Activated T-helper 17 cell treated with anti-CD3 and anti-CD28 coated beads, Interleukin-2, amount 50 U/mL, for 72 hours (primary cell): Measurements from ENCODE around the gene IL15. TPM values are rescaled to one million over a fixed set of nuclear protein-coding genes. Genes with fewer than 3 reads are reported as not detected.
A peak's percentile ranks its signal among the peaks of the same experiment; 100 is the strongest.
"Not testable (repeated sequence)": the region's sequence is repeated elsewhere in the genome, so short reads cannot be mapped to it uniquely, and the experiment has no call there.

Experiments
- ATAC-seq: fragments of 150-1000 bp; cut with Tn5 transposase; replicated peaks from 2 replicates; pipeline ENCODE4 v1.10.0; 2021; ENCODE audit warnings: mild to moderate bottlenecking, moderate library complexity
- H3K27ac Mint-ChIP-seq: one replicate; pipeline ENCODE4 v1.8.0; 2022; ENCODE audit warnings: mixed read lengths
- H3K27me3 Mint-ChIP-seq: one replicate; pipeline ENCODE4 v1.8.0; 2022; ENCODE audit warnings: mixed read lengths
- H3K36me3 Mint-ChIP-seq: one replicate; pipeline ENCODE4 v1.8.0; 2022; ENCODE audit warnings: low read depth, mild to moderate bottlenecking, mixed read lengths
- H3K4me1 Mint-ChIP-seq: one replicate; pipeline ENCODE4 v1.8.0; 2022; ENCODE audit warnings: mixed read lengths
- H3K4me3 Mint-ChIP-seq: one replicate; pipeline ENCODE4 v1.8.0; 2022; ENCODE audit warnings: mild to moderate bottlenecking, mixed read lengths
- H3K9me3 Mint-ChIP-seq: one replicate; pipeline ENCODE4 v1.8.0; 2022; ENCODE audit warnings: mixed read lengths
- total RNA-seq, 2 donors: library from RNA; stranded (reverse); gene quantifications; one replicate each; pipeline ENCODE4 v1.2.3, GENCODE V29; 2022

The IL15 gene
- total RNA-seq = 1 to 10 TPM; 2.7 to 3.4 TPM

GRCh38 chr4:141636082-141636770 lies at the start of gene IL15:
IL15 (plus strand) TSS chr4:141636583; CDS start chr4:141719465, 82,882 bp downstream.
- Mint-ChIP-seq H3K4me3 (peak within 1 kb of the TSS; percentile 93), H3K9me3 (no peaks in the 10 kb centered on the region), H3K27ac (peak within 1 kb of the TSS; percentile 81), H3K4me1 (peaks cover 11% of the 10 kb centered on the region), H3K36me3 (no peaks in the 10 kb centered on the region), H3K27me3 (no peaks in the 10 kb centered on the region)
- peak; percentile 93 for ATAC-seq

GRCh38 chr4:141587897-141588296 lies 48.5 kb upstream of the IL15 start:
- H3K4me3 Mint-ChIP-seq = no peak overlapping the region
- no peaks in the 10 kb centered on the region for H3K4me1 Mint-ChIP-seq
- no peaks in the 10 kb centered on the region for H3K36me3 Mint-ChIP-seq
- ATAC-seq = no peak
- no peak overlapping the region for H3K27ac Mint-ChIP-seq
- no peaks in the 10 kb centered on the region for H3K27me3 Mint-ChIP-seq
- H3K9me3 Mint-ChIP-seq = peaks cover 11% of the 10 kb centered on the region

GRCh38 chr4:141595531-141595930 lies 40.9 kb upstream of the IL15 start:
- no peak for ATAC-seq
- Mint-ChIP-seq H3K4me3 (no peak overlapping the region), H3K4me1 (no peaks in the 10 kb centered on the region), H3K27ac (no peak overlapping the region), H3K36me3 (no peaks in the 10 kb centered on the region), H3K9me3 (peaks cover 3% of the 10 kb centered on the region), H3K27me3 (peaks cover 3% of the 10 kb centered on the region)

GRCh38 chr4:141599853-141600252 lies 36.5 kb upstream of the IL15 start:
- Mint-ChIP-seq H3K9me3 (no peaks in the 10 kb centered on the region), H3K27ac (no peak overlapping the region), H3K27me3 (peaks cover 11% of the 10 kb centered on the region), H3K36me3 (no peaks in the 10 kb centered on the region), H3K4me1 (no peaks in the 10 kb centered on the region), H3K4me3 (no peak overlapping the region)
- no peak for ATAC-seq

- not testable (repeated sequence) for ATAC-seq, H3K27ac Mint-ChIP-seq, H3K9me3 Mint-ChIP-seq, H3K36me3 Mint-ChIP-seq, H3K4me1 Mint-ChIP-seq
- Mint-ChIP-seq H3K4me3 (peak overlapping the region; percentile 28), H3K27me3 (peaks cover 25% of the 10 kb centered on the region)
Measured at GRCh38 chr4:141604683-141605082, 31.7 kb upstream of the IL15 start.

GRCh38 chr4:141605425-141605856 lies 30.9 kb upstream of the IL15 start:
- Mint-ChIP-seq H3K9me3 (no peaks in the 10 kb centered on the region), H3K36me3 (no peaks in the 10 kb centered on the region), H3K4me1 (no peaks in the 10 kb centered on the region), H3K27me3 (peaks cover 25% of the 10 kb centered on the region), H3K4me3 (no peak overlapping the region), H3K27ac (no peak overlapping the region)
- no peak for ATAC-seq

- no peaks in the 10 kb centered on the region for H3K4me1 Mint-ChIP-seq
- H3K9me3 Mint-ChIP-seq = no peaks in the 10 kb centered on the region
- H3K36me3 Mint-ChIP-seq = no peaks in the 10 kb centered on the region
- no peak overlapping the region for H3K4me3 Mint-ChIP-seq
- H3K27me3 Mint-ChIP-seq = peaks cover 22% of the 10 kb centered on the region
- no peak for ATAC-seq
- no peak overlapping the region for H3K27ac Mint-ChIP-seq
Measured at GRCh38 chr4:141609243-141609642, 27.1 kb upstream of the IL15 start.

GRCh38 chr4:141610365-141610764 lies 26.0 kb upstream of the IL15 start:
- Mint-ChIP-seq H3K4me1 (no peaks in the 10 kb centered on the region), H3K27ac (no peak overlapping the region), H3K27me3 (peaks cover 18% of the 10 kb centered on the region), H3K36me3 (no peaks in the 10 kb centered on the region), H3K4me3 (no peak overlapping the region), H3K9me3 (no peaks in the 10 kb centered on the region)
- no peak for ATAC-seq

GRCh38 chr4:141614878-141615586 lies 21.4 kb upstream of the IL15 start:
- Mint-ChIP-seq H3K9me3 (peaks cover 7% of the 10 kb centered on the region), H3K4me1 (no peaks in the 10 kb centered on the region), H3K27ac (no peak overlapping the region), H3K36me3 (no peaks in the 10 kb centered on the region), H3K4me3 (no peak overlapping the region), H3K27me3 (peaks cover 3% of the 10 kb centered on the region)
- no peak for ATAC-seq

GRCh38 chr4:141615587-141615918 lies 20.8 kb upstream of the IL15 start:
- H3K9me3 Mint-ChIP-seq, H3K4me3 Mint-ChIP-seq, H3K27me3 Mint-ChIP-seq, H3K27ac Mint-ChIP-seq, ATAC-seq, H3K4me1 Mint-ChIP-seq, H3K36me3 Mint-ChIP-seq: not testable (repeated sequence)

- no peaks in the 10 kb centered on the region for H3K4me1 Mint-ChIP-seq
- no peak overlapping the region for H3K27ac Mint-ChIP-seq
- H3K4me3 Mint-ChIP-seq = no peak overlapping the region
- no peak for ATAC-seq
- peaks cover 3% of the 10 kb centered on the region for H3K27me3 Mint-ChIP-seq
- no peaks in the 10 kb centered on the region for H3K36me3 Mint-ChIP-seq
- peaks cover 7% of the 10 kb centered on the region for H3K9me3 Mint-ChIP-seq
Measured at GRCh38 chr4:141620715-141621114, 15.7 kb upstream of the IL15 start.

GRCh38 chr4:141625023-141625422 lies 11.4 kb upstream of the IL15 start:
- no peaks in the 10 kb centered on the region for H3K27me3 Mint-ChIP-seq
- H3K4me3 Mint-ChIP-seq = no peak overlapping the region
- no peaks in the 10 kb centered on the region for H3K4me1 Mint-ChIP-seq
- no peak overlapping the region for H3K27ac Mint-ChIP-seq
- no peak for ATAC-seq
- no peaks in the 10 kb centered on the region for H3K9me3 Mint-ChIP-seq
- no peaks in the 10 kb centered on the region for H3K36me3 Mint-ChIP-seq

- H3K36me3 Mint-ChIP-seq = no peaks in the 10 kb centered on the region
- H3K9me3 Mint-ChIP-seq = no peaks in the 10 kb centered on the region
- H3K4me1 Mint-ChIP-seq = no peaks in the 10 kb centered on the region
- no peak overlapping the region for H3K4me3 Mint-ChIP-seq
- no peak overlapping the region for H3K27ac Mint-ChIP-seq
- no peak for ATAC-seq
- no peaks in the 10 kb centered on the region for H3K27me3 Mint-ChIP-seq
Measured at GRCh38 chr4:141630854-141631253, 5.5 kb upstream of the IL15 start.

- Mint-ChIP-seq H3K27ac (peak overlapping the region; percentile 81), H3K4me3 (peak overlapping the region; percentile 93), H3K4me1 (peaks cover 10% of the 10 kb centered on the region)
Measured at GRCh38 chr4:141635736-141636081, 674 bp upstream of the IL15 start.

GRCh38 chr4:141636771-141637460 lies 533 bp downstream of the IL15 start:
- ATAC-seq = peak; percentile 75
- H3K27me3 Mint-ChIP-seq = no peaks in the 10 kb centered on the region
- peaks cover 11% of the 10 kb centered on the region for H3K4me1 Mint-ChIP-seq
- H3K4me3 Mint-ChIP-seq = peak overlapping the region; percentile 93
- peak overlapping the region; percentile 81 for H3K27ac Mint-ChIP-seq
- H3K36me3 Mint-ChIP-seq = no peaks in the 10 kb centered on the region
- H3K9me3 Mint-ChIP-seq = no peaks in the 10 kb centered on the region

More at GRCh38 chr4:141635736-141636081, 674 bp upstream of the IL15 start:
- Mint-ChIP-seq H3K9me3 (no peaks in the 10 kb centered on the region), H3K36me3 (no peaks in the 10 kb centered on the region), H3K27me3 (no peaks in the 10 kb centered on the region)
- peak; percentile 38 for ATAC-seq
